Measurements from ENCODE around the gene RBM28.

The RBM28 gene

GRCh38 chr7:128266529-128266882, 77.2 kb downstream of the RBM28 start:
- no peak overlapping the region for H3K4me3 ChIP-seq (ENCODE audit: low read depth, low read length)
- no peak for TF ChIP-seq CTCF (IDR thresholded peaks at IDR 0.05; ENCODE audit: low read depth, low read length)

- no peak overlapping the region for H3K4me3 ChIP-seq (ENCODE audit: low read depth, low read length)
- TF ChIP-seq CTCF (IDR thresholded peaks at IDR 0.05; ENCODE audit: low read depth, low read length): no peak
These were observed 77.8 kb downstream of the RBM28 start for GRCh38 chr7:128265906-128266300.

GRCh38 chr7:128265156-128265905, 78.4 kb downstream of the RBM28 start:
- TF ChIP-seq CTCF (IDR thresholded peaks at IDR 0.05; ENCODE audit: low read depth, low read length): no peak
- no peak overlapping the region for H3K4me3 ChIP-seq (ENCODE audit: low read depth, low read length)

- H3K4me3 ChIP-seq (ENCODE audit: low read depth, low read length): no peak overlapping the region
- no peak for TF ChIP-seq CTCF (IDR thresholded peaks at IDR 0.05; ENCODE audit: low read depth, low read length)
These were observed 79.2 kb downstream of the RBM28 start for GRCh38 chr7:128264477-128264876.

GRCh38 chr7:128263420-128263819, 80.3 kb downstream of the RBM28 start:
- no peak for TF ChIP-seq CTCF (IDR thresholded peaks at IDR 0.05; ENCODE audit: low read depth, low read length)
- no peak overlapping the region for H3K4me3 ChIP-seq (ENCODE audit: low read depth, low read length)

- H3K4me3 ChIP-seq (ENCODE audit: low read depth, low read length): no peak overlapping the region
- TF ChIP-seq CTCF (IDR thresholded peaks at IDR 0.05; ENCODE audit: low read depth, low read length): no peak
These were observed 81.3 kb downstream of the RBM28 start for GRCh38 chr7:128262273-128263028.

Measured in WI38 (cell line).